NK-92 treated with Interleukin-12 subunit alpha and Interleukin-12 subunit beta, amount 100 ng/mL, for 24 hours (cell line): Measurements from ENCODE around the gene CXCR4.

Experiments
- DNase-seq: peaks from one replicate; lab custom pipeline; 2025; lab: John Stamatoyannopoulos, UW

CXCR4 gene

DNA sequence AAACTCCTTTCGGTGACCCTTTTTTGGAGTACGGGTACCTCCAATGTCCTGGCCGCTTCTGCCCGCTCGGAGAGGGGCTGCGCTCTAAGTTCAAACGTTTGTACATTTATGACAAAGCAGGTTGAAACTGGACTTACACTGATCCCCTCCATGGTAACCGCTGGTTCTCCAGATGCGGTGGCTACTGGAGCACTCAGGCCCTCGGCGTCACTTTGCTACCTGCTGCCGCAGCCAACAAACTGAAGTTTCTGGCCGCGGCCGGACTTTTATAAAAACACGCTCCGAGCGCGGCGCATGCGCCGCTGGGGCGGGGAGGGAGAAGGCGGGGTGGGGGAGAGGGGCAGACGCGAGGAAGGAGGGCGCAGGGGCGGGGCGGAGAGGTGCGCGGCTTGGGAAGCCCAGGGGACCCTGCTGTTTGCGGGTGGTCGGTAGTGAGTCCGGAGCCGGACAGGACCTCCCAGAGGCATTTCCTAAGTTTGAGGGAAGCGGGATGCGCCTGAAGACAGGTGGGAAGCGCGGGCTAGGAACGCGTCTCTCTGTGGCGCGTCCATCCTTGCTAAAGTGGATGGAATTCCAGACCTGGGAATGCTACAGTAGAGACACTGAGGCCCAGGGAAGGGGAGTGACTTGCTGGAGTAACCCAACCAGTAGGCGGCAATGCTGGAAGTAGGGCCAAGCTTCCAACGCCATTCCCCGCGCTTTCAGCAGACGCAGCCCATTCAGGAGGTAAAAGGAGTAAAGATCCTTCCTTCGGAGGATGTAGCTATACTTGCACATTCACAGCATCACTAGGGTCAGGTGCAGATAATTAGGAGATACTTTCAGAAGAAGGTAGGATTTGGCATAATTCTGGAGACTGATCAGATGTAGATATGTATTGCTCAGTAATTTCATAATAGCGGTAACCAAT lies at the start of gene CXCR4:
Gene CXCR4 (minus strand): TSS at position 241 of the 910 bp plus-strand sequence. CDS start 89 bp downstream, at position 152.
- peak; percentile 82 for DNase-seq

DNA sequence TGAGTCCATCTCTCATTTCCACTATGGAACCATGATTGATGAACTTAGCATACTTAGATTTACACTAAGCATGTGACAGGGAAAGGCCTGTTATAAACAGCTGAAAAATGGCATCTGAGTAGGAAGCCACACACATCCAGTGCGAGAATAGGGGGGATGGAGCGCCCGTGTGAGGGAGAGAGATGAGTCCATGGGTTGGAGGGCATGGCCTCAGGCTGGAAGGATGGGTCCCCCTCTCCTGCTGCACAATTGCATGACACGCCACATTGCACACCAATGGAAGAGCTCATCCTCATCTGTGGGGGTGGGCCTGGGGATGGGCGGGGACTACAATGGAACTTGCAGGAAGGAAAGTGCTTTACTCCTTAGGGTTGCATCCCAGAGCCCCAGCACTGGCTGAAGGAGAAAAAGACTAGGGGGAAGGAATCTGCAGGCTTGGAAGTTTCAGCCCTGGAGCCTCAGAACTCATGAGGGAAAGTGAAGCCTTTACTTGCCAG lies 46.4 kb upstream of the CXCR4 start:
- no peak for DNase-seq

DNA sequence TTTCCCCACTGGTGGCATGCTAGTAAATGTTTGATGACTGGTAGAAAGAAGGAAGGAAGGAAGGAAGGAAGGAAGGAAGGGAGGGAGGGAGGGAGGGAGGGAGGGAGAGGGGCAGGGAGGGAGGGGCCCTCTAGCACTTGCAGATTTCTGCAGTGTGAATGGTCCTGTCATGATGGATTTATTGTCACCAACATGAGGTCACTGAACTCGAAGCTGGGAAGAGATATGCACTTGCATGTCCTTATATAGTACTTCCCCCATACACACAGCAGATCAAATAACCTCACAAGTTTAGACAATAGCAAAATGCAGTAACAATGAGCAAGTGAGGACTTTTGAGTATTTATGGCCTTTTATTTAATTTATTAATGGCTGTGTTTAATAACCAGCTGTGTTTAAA lies 44.5 kb upstream of the CXCR4 start:
- no peak for DNase-seq

DNA sequence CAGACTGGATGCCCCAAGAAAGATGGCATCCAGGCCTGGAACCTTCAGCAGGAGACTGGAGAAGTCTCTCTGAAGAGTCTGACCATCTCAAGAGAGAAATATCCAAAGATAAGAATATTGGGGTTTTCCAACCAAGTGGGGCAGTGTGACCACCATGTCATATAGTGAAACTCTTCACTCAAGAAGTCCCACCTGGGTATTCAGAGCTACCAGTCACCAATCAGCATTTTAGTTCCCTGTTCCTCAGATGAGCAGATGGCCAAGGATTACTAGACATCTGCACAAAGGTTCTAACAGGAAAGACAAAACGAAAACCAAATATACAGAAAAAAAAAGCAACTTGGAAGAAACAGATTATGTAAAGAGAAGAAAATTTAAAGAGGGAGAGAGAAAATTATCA lies 38.5 kb upstream of the CXCR4 start:
- DNase-seq: no peak

DNA sequence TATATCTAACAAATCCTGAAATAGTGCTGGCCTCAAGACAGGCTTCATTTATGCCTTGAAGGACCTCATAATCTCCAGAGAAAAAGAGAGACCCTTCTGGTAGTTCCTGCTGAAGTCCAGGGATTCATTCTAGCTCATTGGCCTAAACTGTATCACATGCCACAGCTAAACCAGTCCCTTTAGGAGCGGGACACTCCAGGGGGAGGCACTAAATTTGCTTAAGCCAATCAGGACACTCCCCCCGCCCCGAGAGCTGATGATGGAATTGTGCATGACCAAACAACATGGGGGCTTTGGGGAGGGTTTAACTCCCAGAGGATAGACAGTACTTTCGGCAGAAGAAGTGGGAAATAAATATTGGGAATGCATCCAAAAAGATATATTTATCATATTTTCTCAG lies 36.4 kb upstream of the CXCR4 start:
- no peak for DNase-seq

DNA sequence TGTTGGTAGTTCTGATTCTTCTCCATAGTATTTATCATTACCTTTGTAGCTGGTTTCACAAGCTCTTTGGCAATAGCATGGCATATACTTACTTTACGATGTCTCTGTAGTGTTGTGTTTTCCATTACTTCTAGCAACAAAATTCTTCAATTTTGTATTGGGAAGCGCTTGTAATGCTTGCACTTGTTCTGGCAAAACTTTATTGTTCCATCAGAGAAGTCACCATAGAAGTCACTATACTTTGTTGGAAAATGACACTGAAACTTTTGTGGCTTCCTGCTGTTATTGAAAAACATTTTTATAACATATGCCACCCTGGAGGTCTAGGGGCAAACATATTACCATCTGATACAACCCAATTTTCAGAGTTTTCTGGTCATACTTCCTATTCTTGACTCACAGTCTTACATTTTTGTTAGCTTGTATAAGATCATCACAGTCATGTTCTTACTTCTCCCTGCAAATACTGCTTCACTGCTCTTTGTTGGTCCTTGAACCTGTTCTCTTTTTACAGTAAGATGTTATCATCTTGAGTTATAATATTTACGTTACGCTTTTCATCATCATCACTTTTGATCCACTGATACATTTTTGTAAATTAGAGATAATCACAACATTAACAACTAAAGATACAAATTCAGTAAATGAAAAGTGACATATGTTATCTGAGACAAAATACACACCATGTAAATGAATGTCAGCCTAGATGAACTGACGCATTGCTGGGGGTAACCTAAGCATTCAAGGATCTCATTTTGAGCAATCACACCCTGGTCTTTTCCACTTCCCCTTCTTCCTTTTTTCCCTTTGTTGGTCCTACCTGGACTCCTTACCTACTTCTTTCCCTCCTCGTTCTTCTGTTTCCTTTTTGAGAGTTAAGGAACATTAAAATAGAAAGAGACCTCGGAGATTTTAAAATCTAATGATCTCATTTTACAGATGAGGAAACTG lies 33.3 kb upstream of the CXCR4 start:
- DNase-seq: no peak

DNA sequence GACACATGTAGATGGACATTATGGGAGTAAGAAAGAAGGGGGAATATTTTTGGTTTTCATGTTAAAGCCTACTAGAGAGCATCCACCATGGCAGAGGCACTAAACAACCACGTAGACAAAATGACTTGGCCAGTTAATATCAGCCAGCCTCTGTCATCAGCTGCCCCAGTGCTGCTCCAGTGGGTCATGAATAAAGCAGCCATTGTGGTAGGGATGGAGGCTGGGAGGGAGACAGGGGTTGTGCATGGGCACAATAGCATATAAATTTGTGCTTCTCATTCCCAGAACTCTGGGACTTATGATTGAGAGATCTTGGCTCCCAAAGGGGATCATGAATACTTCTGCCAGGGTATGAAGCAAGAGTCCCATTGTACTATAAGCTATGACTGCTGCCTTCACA lies 31.1 kb upstream of the CXCR4 start:
- no peak for DNase-seq

DNA sequence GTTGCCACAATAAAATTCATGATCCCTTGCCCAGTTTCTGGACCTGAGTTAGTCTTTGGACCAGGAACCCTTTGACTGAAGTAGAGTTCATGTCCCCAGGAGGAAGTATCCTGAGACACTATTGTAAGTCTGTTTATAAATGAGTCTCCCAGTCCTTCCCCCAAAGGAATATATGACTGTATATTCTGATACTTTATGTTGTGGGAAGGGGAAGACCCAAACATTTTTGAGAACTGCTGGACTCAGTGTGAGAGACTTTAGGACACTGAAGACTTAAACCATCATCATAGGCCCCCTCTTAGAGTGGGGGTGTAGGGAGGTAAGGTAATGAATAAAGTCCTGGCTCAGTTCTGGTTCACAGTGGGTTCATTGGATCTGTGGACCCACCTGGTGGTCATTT lies 28.6 kb upstream of the CXCR4 start:
- DNase-seq: no peak

DNA sequence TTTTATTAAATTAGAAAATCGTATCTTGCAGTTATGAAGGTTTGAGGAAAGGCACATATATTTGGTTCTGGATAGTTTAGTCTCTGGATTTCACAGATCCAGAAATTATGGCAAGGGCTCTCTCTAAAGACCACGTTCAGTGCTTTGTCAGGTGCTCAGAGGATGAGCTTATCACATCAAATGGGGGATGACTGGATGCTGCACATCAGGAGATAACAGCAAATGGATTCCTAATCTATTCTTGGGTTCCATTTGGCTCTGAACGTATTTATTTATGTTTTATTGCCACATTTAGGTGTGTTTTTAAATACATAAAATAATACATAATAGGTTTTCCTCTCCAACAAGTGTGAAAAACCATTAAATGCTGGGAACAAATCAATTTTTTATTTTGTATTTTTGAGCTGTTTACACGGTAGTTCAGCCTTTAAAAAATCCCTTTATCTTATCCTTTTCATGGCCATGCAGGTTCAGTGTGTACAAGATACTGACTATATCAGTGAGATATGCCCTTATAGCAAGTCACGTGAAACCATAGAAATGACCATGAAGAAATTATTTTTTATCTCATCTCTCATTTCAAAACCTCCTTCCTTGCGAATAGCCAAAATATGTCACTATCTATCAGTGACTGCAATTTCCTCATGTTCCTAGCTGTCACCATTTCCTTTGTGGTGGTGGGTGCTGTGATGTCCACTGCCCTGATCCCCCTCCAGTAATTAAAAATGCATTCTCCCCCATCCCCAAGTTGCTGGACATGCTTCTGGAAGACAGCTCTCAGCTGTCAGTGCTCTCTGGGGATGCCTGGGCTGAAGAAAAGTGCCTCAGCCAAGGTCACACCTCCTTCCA lies 25.9 kb upstream of the CXCR4 start:
- no peak for DNase-seq

DNA sequence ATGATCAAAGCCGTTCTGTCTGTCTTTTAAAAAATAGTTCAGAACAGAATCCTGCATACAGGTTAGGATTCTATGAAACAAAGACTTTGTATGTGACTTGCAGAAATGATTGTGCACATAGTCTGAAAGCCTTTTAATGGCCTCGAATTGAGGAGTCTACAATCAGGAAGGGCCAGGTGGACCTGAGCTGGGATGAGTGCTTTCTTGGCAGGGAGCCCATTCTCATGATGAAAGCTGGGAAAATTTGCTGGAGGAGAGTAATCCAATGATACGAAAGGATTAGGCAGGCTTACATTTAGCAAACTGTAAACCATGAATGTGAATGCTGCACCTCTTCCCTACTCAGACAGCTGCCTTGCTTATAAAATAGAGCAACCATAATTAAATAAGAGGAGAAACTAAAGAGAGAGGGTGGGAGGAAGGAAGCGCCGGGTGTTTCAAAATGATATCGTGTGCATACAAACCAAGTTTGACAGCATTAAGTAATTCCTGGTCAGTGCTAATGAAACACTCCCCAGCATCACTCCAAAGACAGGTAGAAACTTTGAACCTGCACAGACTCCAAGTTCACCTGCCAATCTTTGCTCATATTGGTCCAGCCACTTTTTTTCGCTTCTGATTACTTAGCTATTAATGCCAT lies 23.7 kb upstream of the CXCR4 start:
- no peak for DNase-seq

DNA sequence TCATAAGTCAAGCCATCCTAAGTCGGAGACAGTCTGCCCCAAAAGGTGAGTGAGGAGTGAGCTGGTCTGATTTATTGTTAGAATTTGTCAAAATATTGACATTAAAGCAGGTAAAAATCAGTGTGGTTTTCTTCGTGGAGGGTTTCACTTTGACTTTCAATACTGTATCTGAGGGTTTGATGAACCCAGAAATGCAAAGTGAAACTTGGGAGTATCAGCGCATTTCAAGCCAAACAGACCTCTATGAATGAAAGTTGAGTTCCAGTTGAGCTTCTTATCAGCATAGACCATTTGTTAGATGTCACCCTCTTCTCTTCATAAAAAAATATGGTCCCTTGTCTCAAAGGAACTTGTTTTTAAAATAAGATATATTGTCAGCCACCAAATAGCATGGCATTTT lies 21.7 kb upstream of the CXCR4 start:
- DNase-seq: no peak

DNA sequence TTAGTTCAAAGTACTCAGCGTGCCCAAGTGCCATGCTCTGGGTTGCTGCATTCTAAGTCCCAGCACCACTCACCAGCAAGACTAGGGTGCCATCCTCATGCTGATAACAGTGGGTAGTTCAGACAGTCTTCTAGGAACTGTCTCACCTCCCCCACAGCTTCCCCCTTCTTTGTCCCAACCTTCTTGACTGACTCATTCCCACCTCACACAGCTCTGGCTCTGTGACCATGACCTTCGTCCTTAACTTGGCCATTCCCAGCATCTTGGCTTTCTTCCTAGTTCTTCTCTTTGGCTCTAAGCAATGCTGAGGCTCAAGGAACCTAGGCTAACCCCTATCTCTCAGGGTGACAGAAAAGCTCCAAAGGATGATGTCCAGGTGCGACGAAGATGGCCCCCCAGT lies 20.0 kb upstream of the CXCR4 start:
- no peak for DNase-seq

DNA sequence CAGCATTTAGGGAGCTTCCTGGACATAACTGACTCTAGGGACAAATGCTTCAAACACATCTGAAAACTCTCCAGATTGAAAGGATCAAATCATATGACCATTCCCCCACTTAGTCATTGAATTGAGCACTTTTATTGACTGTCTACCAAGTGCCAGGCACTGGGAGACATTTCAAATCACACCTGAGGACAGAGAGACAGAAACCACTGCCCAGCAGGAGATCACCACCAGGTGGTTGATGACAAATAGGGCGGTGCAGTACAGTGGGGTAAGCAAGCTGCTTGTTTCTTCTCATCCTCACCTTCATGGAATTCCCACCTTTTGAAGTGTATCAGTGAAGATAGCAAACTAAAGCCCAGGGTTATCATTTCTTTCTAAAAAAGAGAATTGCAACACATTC lies 19.0 kb upstream of the CXCR4 start:
- peak; percentile 44 for DNase-seq

DNA sequence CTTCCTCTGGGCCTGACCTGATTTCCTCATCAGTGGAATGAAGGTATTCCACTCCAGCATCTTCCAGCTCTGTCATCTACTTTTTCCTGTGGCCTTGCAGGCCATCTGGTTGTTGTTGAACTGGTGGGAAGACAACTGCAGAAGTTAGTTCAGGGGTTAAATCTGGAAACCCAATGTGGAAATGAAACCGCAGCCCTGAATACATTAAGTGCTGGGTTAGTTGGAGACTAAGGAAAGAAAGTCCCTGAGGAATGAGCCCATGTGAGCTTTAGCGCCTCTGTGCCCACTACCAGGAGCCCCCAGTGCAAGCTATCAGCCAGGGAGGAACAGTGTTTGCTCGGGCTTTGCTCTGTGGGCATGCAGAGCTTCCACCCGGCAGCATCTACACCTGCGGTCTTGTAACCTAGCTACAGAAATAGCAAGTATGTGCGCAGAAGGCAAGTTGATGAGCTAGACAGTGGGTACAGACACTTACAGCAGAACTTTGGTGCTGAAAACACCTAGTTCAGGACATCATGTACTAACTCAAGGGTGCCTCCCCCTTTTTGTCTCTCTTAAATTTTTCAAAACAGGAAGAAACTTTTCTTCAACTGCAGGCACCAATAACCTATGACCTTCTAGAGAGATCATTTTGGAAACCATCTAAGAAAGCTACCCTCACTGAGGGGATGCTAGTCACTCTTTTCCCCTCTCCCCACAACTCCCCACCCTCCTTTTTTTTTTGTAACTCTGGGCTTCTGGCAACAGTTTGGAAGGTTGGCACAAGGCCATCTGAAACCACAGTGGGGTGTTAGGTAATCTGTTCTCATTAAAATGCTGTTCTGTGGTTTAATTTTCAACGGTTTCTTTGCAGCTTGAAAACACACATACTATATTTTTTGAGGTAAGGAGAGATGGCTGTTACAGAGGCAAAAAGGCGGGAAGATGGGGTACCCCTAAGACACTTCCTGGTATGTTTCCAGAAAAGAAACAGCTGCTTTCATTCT lies 18.3 kb upstream of the CXCR4 start:
- DNase-seq: peak; percentile 56

DNA sequence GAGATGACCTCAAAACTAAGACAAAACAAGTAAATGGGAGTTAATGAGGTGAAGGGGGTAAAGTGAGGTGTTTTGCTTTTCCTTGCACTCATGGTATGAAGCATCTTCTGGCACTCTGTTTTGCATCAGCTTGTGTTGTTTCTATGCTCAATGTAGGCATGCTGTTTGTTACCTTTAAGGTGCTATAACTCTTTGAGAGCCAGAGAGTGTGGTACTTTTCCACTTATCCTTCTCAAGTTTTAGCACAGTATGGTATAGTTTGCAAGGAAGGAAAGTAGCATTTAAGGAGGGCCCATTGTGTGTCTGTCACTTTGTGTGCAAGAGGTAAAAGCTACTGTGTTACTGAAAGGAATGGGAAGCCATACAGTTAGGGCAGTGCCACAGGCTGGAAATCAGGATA lies 17.5 kb upstream of the CXCR4 start:
- DNase-seq: no peak

DNA sequence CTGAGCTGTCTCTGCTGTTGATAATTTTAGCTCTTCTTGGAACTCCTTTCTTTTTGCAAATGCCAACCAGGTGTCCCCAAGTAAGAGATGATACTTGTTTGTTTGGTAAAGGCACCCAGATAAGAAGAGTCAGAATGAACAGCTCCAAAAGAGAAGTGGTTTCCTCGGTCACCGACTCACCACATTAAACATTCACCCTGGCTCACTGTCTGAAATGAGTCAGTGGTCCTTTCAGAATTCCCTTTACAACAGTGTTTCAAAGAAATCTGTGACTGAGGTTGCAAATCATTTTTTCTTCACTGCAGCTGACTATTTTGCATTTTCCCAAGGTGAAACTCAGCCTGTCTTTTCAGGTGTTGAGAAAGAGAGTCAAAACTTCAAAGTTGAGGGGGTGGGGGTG lies 16.2 kb upstream of the CXCR4 start:
- no peak for DNase-seq

DNA sequence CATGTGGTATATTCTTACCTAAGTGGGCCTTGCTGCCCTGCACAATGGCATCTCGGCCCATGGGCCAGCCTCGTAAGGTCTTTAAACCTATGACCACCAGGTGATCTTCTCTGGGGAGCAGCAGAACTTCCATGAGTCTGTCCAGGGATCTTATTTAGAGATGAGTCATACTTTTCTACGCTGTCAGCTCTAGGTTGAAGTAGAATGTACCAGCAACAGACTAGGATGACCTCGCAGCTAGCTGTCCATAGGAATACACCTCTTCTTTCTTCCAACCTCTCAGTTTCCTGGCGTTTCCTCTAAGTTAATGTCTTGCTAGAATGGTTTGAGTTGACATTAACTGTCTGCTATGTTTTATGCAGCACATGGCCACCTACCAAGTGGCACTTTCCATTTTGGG lies 15.6 kb upstream of the CXCR4 start:
- no peak for DNase-seq

DNA sequence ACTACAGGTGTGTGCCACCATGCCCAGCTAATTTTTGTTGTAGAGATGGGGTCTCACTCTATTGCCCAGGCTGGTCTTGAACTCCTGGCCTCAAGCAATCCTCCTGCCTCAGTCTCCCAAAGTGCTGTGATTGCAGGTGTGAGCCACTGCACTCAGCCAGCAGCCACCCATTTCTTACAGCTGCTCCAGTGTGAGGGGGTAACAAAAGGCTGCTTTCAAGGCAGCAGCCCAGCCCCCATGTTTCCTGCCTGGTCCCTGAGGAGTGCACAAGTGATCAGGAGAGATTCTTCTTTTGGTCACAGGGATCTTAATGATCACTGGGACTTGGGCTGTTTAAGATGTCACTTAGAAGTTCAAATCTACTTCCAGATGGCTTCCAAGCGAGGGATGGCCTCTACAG lies 15.2 kb upstream of the CXCR4 start:
- no peak for DNase-seq

DNA sequence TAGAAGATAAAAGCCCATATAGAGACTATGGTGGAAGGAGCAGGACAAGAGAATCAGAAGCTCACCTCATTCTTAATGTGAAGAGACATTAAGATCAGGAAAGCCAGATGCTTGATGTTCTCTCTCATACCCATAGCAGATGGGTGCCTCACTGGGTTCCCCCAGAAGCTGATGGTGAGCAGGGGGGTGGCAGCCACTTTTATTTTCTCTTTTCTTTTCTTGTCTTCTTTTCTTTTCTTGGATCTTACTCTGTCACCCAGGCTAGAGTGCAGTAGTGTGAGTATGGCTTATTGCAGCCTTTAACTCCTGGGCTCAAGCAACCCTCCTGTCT lies 14.8 kb upstream of the CXCR4 start:
- DNase-seq: no peak
